Upper lobe of left lung (tissue), 6 donors: ENCODE results near the gene NHS. TPM values are rescaled to one million over a fixed set of nuclear protein-coding genes. Genes with fewer than 3 reads are reported as not detected.

Experiments used
- ATAC-seq, 2 donors: fragments of 200-7000 bp; cut with Tn5 transposase; one replicate each; pipeline ENCODE4 v1.9.1; 2022; ENCODE audit warnings: mild to moderate bottlenecking in 2 of 2, moderate library complexity in 2 of 2; ENCODE audit not compliant: low FRiP score in 2 of 2
- DNase-seq, 2 donors: peaks; one replicate each; pipeline ENCODE4 v3.0.0-alpha.2; 2019 to 2020
- H3K27ac ChIP-seq, 4 donors: fragments of 200-600 bp; sonication (generic); one replicate each; pipeline ENCODE4 v1.5.1; 2016 to 2019
- H3K27me3 ChIP-seq, 4 donors: fragments of 200-600 bp; sonication (generic); one replicate each; pipeline ENCODE4 v1.5.1; 2017 to 2019
- H3K36me3 ChIP-seq, 4 donors: fragments of 200-600 bp; sonication (generic); one replicate each; pipeline ENCODE4 v1.5.1; 2016 to 2019
- H3K4me1 ChIP-seq, 4 donors: fragments of 200-600 bp; sonication (generic); one replicate each; pipeline ENCODE4 v1.5.1; 2018 to 2019
- H3K4me3 ChIP-seq, 4 donors: fragments of 200-600 bp; sonication (generic); one replicate each; pipeline ENCODE4 v1.5.1; 2017 to 2019; ENCODE audit warnings: mild to moderate bottlenecking in 2 of 4, moderate library complexity in 1 of 4
- H3K9me3 ChIP-seq, 4 donors: fragments of 200-600 bp; sonication (generic); one replicate each; pipeline ENCODE4 v1.5.1; 2018 to 2019
- EP300 ChIP-seq, 4 donors: sonication (generic); formaldehyde crosslinking; IDR thresholded peaks; one replicate each; pipeline ENCODE4 v1.5.1; 2017; ENCODE audit warnings: antibody characterized with exemption in 4 of 4, control low read depth in 2 of 4
- POLR2A ChIP-seq, 4 donors: fragments of 450-650 bp; IDR thresholded peaks; one replicate each; pipeline ENCODE4 v1.5.1; 2016 to 2017; ENCODE audit warnings: antibody characterized with exemption in 4 of 4, mild to moderate bottlenecking in 2 of 4
- POLR2AphosphoS5 ChIP-seq, 2 donors: sonication (generic); formaldehyde crosslinking; IDR thresholded peaks; one replicate each; pipeline ENCODE4 v1.5.1; 2017; ENCODE audit warnings: antibody characterized with exemption in 2 of 2
- WGBS, 2 donors: methylation state at CpG; one replicate each; pipeline ENCODE4 v1.1.5; 2017 to 2018; 5-methylcytosine and 5-hydroxymethylcytosine counted together
- total RNA-seq, 6 donors: library from RNA; depleted of rRNA in 4 of 6; stranded (reverse); fragments of >200 nt in 4 of 6; gene quantifications; one replicate each; pipeline versions ENCODE4 v1.1.0 to v1.2.1, GENCODE V29; 2016 to 2021
- TF ChIP-seq, protein P1 (sequence below), 6 experiments: fragments of 450-650 bp in 4 of 6; fragments of 200-600 bp in 2 of 6; sonication (generic) in 2 of 6; IDR thresholded peaks; one replicate each; pipeline ENCODE4 v1.5.1; 2016 to 2019; ENCODE audit warnings: antibody characterized with exemption in 6 of 6
- donor health status: DM: no; HTN: no; CAD: no; lungs with moderate emphysema.
- donor health status: DM: no; HTN: yes; CAD: no; lungs with severe emphysema.

The NHS gene
- total RNA-seq, 6 donors from 2014 or later: 0.46 to 6.3 (median 2.4) TPM

DNA sequence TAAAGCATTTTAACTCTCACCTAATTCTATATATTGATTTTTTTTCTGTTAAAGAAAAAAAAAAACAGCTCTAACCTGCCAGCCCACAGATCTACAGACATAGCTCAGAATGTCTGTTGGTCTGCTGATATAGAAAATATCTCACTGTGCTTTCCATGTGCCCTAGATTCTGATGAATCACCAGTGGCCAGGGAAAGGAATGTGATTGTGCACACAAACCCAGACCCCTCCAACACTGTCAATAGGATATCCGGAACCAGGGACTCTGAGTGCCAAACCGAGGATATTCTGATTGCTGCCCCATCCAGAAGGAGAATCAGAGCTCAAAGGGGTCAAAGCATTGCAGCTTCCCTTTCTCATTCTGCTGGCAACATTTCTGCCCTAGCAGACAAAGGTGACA, 350.2 kb downstream of the NHS start:
- no peaks in the 10 kb centered on the region for H3K36me3 ChIP-seq
- 79 to 100% methylated on average over 1 to 2 of the region's 2 CpGs for WGBS, 2 donors
- H3K4me1 ChIP-seq: no peaks in the 10 kb centered on the region
- H3K4me3 ChIP-seq: no peak overlapping the region
- ATAC-seq: no peak
- no peak for TF ChIP-seq EP300 (IDR thresholded peaks at IDR 0.05)
- TF ChIP-seq, protein P1, sequence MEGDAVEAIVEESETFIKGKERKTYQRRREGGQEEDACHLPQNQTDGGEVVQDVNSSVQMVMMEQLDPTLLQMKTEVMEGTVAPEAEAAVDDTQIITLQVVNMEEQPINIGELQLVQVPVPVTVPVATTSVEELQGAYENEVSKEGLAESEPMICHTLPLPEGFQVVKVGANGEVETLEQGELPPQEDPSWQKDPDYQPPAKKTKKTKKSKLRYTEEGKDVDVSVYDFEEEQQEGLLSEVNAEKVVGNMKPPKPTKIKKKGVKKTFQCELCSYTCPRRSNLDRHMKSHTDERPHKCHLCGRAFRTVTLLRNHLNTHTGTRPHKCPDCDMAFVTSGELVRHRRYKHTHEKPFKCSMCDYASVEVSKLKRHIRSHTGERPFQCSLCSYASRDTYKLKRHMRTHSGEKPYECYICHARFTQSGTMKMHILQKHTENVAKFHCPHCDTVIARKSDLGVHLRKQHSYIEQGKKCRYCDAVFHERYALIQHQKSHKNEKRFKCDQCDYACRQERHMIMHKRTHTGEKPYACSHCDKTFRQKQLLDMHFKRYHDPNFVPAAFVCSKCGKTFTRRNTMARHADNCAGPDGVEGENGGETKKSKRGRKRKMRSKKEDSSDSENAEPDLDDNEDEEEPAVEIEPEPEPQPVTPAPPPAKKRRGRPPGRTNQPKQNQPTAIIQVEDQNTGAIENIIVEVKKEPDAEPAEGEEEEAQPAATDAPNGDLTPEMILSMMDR (IDR thresholded peaks at IDR 0.05): no peak
- TF ChIP-seq POLR2AphosphoS5 (IDR thresholded peaks at IDR 0.05): no peak
- no peak for TF ChIP-seq POLR2A (IDR thresholded peaks at IDR 0.05)
- no peaks in the 10 kb centered on the region for H3K9me3 ChIP-seq
- DNase-seq: no peak
- H3K27ac ChIP-seq: no peak overlapping the region
- H3K27me3 ChIP-seq: no peaks in the 10 kb centered on the region

DNA sequence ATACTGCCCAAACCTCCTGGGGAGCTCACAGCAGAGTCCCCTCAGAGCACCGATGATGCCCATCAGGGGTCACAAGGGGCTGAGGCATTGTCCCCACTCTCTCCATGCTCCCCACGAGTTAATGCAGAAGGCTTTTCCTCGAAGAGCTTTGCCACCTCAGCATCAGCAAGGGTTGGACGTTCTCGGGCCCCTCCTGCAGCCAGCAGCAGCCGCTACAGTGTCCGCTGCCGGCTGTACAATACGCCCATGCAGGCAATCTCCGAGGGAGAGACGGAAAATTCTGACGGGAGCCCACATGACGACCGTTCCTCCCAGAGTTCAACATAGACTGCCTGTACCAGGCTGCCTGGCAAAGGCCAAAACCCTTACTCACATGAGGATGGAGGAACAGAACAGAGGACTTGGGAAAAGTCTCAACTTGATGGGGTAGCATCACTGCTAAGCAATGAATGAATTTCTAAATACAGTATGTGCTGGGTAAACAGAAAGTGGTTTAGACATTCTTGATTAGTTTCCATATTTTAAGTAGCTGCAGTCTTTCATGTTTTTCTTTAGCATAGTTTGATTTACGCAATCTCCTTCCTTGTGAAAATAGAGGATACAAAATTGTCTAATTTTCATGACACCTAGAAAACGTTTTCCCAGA, 357.3 kb downstream of the NHS start:
- no peaks in the 10 kb centered on the region for H3K9me3 ChIP-seq
- no peaks in the 10 kb centered on the region for H3K36me3 ChIP-seq
- peaks cover 0 to 3% (median 0%) of the 10 kb centered on the region in 4 donors for H3K4me1 ChIP-seq
- 65 to 74% methylated on average over 7 to 16 of the region's 16 CpGs for WGBS, 2 donors
- H3K4me3 ChIP-seq: no peak overlapping the region
- no peak overlapping the region for H3K27ac ChIP-seq
- TF ChIP-seq POLR2A (IDR thresholded peaks at IDR 0.05) (no peak), EP300 (IDR thresholded peaks at IDR 0.05) (no peak), POLR2AphosphoS5 (IDR thresholded peaks at IDR 0.05) (no peak)
- TF ChIP-seq, protein P1 (IDR thresholded peaks at IDR 0.05): no peak
- ATAC-seq (no peak), DNase-seq (no peak)
- no peaks in the 10 kb centered on the region for H3K27me3 ChIP-seq

DNA sequence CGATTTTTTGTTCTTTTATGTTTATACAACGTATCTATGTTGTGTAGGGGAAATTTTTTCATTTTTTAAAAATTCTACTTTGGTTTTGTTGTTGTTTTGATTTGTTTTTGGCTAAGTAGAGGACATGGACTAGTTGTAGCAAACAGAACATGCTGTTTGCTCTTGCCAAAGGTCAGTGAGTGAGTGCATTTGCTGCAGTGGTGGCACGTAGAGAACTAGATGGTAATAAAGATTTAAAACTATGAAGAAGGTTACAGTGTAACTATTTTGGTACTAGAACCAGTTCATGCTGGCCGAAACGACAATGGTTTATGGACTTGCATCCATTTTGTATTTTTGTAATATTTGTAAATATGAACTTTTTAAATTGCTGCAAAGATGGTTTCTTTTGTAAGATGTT, 360.4 kb downstream of the NHS start:
- no peak overlapping the region for H3K4me3 ChIP-seq
- H3K9me3 ChIP-seq: no peaks in the 10 kb centered on the region
- DNase-seq (no peak), ATAC-seq (no peak)
- no peaks in the 10 kb centered on the region for H3K36me3 ChIP-seq
- WGBS, 2 donors: 49 to 57% methylated on average over 5 of the region's 5 CpGs
- H3K27me3 ChIP-seq: no peaks in the 10 kb centered on the region
- TF ChIP-seq POLR2A (IDR thresholded peaks at IDR 0.05) (no peak), EP300 (IDR thresholded peaks at IDR 0.05) (no peak), POLR2AphosphoS5 (IDR thresholded peaks at IDR 0.05) (no peak)
- TF ChIP-seq, protein P1 (IDR thresholded peaks at IDR 0.05): no peak
- peaks cover 0 to 3% (median 0%) of the 10 kb centered on the region in 4 donors for H3K4me1 ChIP-seq
- no peak overlapping the region for H3K27ac ChIP-seq

DNA sequence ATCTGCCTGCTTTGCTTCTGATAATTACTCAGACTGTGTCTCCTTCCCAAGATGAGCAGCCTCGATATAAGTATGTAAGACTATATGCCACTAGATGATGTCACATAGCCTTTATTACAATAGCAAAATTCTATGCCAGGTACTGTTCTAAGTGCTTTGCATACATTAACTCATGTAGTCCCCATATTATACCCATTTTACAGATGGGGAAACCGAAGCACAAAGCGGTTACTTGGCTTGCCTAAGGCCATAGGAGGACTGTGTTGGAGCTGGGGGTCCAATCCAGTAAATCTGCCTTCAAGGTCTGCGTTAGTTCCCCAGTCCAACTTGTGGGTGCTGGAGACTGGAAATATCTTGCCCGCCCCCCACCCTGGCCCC, 361.5 kb downstream of the NHS start:
- H3K9me3 ChIP-seq: no peaks in the 10 kb centered on the region
- peak overlapping the region in 3 of 4 donors; percentile 44 to 62 (median 60) for H3K4me3 ChIP-seq
- H3K4me1 ChIP-seq: peaks cover 0 to 3% (median 0%) of the 10 kb centered on the region in 4 donors
- TF ChIP-seq POLR2A (IDR thresholded peaks at IDR 0.05): no peak
- no peak for TF ChIP-seq POLR2AphosphoS5 (IDR thresholded peaks at IDR 0.05)
- TF ChIP-seq, protein P1 (IDR thresholded peaks at IDR 0.05): no peak
- no peak for TF ChIP-seq EP300 (IDR thresholded peaks at IDR 0.05)
- no peaks in the 10 kb centered on the region for H3K27me3 ChIP-seq
- H3K36me3 ChIP-seq: no peaks in the 10 kb centered on the region
- peak overlapping the region; percentile 77 to 91 (median 78) for H3K27ac ChIP-seq
- DNase-seq (no peak), ATAC-seq (no peak)
- WGBS, 2 donors: 52 to 82% methylated on average over 1 to 5 of the region's 5 CpGs
